Hypothalamus (tissue), 51 donors: Measurements from ENCODE around the gene CNTNAP3B.
"Not testable (repeated sequence)": the region's sequence is repeated elsewhere in the genome, so short reads cannot be mapped to it uniquely, and the experiment has no call there.

Experiments
- DNase-seq, 51 donors: peaks; one replicate each; lab custom pipeline; 2025; lab: John Stamatoyannopoulos, UW

CNTNAP3B gene

GRCh38 chr9:41977965-41978600 lies 151.1 kb downstream of the CNTNAP3B start:
- DNase-seq = not testable (repeated sequence)

GRCh38 chr9:41974906-41975305 lies 154.3 kb downstream of the CNTNAP3B start:
- not testable (repeated sequence) for DNase-seq

DNA sequence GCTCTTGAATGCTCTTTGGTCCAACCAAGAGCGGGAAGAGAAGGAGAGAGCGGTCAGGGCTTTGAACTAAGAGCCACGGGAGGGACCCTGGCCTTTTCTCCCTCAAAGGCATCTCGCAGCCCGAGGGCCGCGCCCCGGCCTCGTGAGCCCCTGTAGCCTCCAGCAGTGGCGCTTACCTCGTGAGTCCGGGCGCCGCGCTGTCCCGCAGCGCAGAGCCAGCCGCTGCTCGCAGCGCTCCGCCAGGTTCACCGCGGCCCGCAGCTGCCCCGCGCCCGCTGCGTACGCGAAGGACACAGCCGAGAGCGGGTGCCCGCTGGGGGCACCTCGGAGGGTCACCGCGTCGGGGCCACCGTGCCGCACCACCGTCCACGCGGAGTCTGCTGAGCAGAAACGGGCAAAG lies 176.2 kb downstream of the CNTNAP3B start:
- not testable (repeated sequence) for DNase-seq

GRCh38 chr9:41941738-41942137 lies 187.5 kb downstream of the CNTNAP3B start:
- not testable (repeated sequence) for DNase-seq

- DNase-seq = not testable (repeated sequence)
Observed at GRCh38 chr9:41938143-41938542, 191.1 kb downstream of the CNTNAP3B start.

DNA sequence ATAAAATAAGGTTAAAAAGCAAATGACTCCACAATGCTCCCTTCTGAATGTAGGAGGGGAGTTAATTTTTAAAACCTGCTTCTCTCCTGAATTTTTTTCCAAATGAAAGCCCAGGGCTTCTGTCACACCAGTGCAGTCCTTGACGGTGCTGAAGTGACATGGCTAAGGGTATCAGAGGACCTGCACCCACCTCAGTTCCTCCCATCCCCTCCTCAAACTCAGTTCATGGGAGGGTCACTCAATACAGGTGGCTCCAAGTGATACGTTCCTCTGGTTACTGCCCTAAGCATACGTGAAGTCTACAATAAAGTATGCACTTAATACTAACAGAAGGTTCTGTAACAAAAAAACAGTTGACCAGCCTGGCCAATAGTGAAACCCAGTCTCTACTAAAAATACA lies 193.5 kb downstream of the CNTNAP3B start:
- not testable (repeated sequence) for DNase-seq

DNA sequence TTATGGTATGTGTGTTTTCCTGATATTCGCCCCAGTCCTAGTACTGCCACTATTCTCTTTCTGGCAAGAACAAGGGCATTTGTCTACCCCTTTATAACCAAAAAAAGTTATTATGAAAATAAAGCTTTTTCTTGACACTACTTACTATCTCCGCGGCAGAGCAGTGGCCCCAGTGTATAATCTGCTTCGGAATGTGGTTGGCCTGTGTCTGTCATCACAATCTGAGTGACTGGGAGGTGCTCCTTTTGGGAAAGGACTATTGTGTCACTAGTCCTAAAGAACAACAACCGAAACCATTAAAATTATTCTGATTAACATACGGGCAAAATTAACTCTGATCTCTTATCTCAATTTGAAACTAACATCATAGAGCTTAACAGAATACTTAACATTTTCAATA lies 200.1 kb downstream of the CNTNAP3B start:
- not testable (repeated sequence) for DNase-seq

DNA sequence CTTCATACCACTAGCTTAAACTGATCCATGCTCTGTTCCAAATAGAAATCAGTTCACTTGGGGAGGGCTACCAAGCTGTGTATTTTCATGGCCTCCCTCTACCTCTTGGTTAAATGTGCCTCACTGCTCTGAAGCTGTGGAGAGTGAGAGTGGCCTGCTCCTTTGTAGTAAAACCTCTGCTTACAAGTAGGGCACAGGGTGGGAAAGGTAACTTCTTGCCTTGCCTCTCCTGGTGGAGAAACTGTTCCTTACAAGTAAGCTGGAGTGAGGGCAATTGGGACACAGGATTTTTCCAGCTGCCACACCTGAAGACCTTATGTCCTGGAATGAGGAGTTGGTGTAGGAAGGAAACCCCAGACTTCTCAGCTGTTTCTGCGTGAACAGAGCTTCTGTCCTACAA lies 211.9 kb downstream of the CNTNAP3B start:
- not testable (repeated sequence) for DNase-seq

DNA sequence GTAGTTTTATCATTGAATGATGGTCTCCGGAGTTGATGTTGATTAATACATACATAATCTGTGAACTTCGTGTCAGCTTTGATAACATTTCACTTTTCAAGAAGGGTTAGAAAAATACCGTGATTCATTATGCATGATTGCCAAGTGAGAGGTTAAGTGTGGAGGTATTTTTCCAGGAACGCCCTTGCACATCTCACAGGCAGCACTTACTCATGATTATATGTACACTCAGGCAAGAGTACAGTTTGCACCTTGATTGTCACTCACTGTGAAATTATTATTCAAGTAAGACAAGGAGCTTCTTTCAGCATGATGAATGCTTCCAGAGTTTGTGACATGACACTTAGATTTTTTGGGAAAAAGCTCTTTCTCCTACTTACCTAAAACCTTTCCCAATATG lies 223.7 kb downstream of the CNTNAP3B start:
- not testable (repeated sequence) for DNase-seq

DNA sequence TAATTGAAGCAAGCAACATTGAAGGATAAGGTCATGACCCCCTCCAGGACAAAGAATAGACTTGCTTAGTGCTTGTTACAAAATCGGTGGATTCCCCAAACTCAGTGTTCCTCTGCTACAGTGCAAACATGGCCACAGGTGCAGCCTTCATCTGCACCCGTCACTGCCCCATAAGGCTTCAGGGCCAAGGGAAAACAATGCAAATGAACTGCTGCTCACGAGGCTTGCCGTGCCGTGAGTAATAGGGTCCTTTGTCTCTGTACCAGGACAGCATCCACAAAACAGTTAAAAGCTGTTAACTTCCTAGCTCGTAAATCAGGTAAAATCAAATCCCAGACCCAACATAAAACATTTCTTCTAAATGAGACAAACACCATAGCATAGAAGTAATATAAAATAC lies 226.5 kb downstream of the CNTNAP3B start:
- DNase-seq = not testable (repeated sequence)

DNA sequence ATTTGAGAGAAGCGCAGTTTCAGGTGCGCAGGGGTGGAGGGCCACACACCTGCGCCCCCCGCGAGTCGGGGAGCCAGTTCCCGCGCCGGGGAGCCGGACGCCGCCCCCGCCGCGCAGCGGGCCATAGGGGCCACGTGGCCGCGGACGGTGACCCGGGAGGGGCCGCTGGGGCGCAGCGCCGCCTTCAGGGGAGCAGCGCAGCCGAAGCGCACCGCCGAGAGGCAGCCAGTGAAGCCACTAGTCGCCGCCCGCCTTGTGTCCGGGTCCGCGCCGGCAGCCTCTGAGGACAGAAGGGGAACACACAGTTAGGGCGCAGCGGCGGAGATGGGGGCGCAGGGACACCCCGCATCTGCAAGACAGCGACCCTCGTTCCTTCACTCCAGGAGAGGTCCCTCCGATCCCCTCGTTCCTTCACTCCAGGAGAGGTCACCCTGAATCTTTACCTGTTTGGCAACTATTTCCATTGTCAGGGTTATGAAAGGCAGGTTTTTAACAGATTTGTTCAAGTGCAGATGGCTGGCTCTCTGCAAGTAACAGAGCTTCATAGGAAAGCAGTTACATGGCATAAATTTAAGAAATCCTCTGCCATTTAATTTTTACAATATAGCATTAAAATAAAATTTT lies 230.4 kb downstream of the CNTNAP3B start:
- DNase-seq = not testable (repeated sequence)

- DNase-seq = not testable (repeated sequence)
Observed at GRCh38 chr9:41874557-41874956, 254.7 kb downstream of the CNTNAP3B start.

GRCh38 chr9:41855422-41855821 lies 273.8 kb downstream of the CNTNAP3B start:
- DNase-seq = not testable (repeated sequence)

DNA sequence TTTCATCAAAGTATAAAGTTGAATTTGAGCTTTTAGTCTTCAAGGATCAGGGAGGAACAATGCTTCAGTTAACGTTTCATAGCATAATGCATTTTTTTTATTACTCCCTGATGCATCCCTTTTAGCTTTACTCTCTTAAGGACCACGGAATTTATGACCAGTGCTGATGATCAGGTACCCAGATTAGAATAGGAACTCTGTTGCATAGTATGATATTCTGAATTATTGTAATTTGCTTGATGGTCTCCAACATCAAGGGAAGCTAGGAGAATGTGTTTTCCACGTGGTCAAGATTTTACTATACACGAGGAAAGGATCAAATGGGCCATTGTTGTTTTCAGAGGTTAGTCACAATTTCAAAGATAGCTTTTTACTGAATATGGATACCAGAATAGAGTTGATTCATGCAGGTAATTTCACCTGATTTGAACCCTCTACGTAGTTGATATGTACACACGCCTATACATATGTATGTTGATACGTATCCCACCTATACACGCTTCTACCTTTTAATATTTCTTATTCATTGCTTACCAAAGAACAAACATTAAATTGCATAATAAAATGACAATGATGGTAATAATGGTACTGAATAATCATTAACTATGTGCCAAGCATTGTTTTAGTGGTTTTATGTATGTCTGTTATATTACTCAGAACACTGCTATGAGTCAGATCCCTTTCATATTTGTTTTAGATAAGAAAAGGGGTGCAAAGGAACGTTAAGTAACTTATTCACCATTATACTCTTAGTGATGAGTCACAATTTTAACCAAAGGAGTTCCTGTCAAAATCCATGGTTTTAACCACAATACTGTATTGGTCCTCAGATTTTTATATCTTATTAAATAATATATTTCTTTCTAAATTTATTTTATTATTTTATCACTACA lies 277.1 kb downstream of the CNTNAP3B start:
- DNase-seq = not testable (repeated sequence)

GRCh38 chr9:41847829-41848228 lies 281.4 kb downstream of the CNTNAP3B start:
- not testable (repeated sequence) for DNase-seq
